GM19099 (cell line): ENCODE results near the gene ADAMTSL1.

ENCODE experiments used
- POLR2A ChIP-seq: IDR thresholded peaks from 3 replicates; pipeline ENCODE4 v1.6.1; 2011; ENCODE audit warnings: low read depth; ENCODE audit not compliant: insufficient read length; ENCODE audit errors: extremely low read depth

Gene ADAMTSL1

GRCh38 chr9:18473652-18474279 lies at the start of gene ADAMTSL1:
ADAMTSL1 (plus strand) TSS chr9:18474153; CDS start chr9:18474233, 80 bp downstream.
- no peak for TF ChIP-seq POLR2A

GRCh38 chr9:18427691-18428090 lies 46.3 kb upstream of the ADAMTSL1 start:
- no peak for TF ChIP-seq POLR2A

DNA sequence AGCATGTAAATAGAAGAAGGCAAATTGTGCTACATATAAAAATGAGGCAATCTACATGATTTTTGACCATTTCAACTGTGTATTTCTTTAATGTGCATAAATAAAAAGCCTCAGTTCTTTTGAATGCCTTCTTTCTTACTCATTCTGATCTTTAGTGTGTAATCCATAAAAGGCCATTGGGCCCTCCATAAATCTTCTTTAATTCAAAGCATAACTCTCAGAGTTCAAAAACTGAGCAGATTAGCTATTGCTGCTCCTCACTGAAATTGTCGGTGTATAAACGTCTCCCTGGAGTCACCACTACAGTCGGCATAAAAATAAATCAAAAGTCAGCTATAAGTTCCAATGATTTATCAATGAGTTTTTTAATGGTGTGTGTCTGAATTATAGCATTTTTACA lies 45.3 kb upstream of the ADAMTSL1 start:
- no peak for TF ChIP-seq POLR2A

- TF ChIP-seq POLR2A: no peak
These were observed 44.9 kb upstream of the ADAMTSL1 start for GRCh38 chr9:18429070-18429469.

GRCh38 chr9:18433620-18434019 lies 40.3 kb upstream of the ADAMTSL1 start:
- no peak for TF ChIP-seq POLR2A

DNA sequence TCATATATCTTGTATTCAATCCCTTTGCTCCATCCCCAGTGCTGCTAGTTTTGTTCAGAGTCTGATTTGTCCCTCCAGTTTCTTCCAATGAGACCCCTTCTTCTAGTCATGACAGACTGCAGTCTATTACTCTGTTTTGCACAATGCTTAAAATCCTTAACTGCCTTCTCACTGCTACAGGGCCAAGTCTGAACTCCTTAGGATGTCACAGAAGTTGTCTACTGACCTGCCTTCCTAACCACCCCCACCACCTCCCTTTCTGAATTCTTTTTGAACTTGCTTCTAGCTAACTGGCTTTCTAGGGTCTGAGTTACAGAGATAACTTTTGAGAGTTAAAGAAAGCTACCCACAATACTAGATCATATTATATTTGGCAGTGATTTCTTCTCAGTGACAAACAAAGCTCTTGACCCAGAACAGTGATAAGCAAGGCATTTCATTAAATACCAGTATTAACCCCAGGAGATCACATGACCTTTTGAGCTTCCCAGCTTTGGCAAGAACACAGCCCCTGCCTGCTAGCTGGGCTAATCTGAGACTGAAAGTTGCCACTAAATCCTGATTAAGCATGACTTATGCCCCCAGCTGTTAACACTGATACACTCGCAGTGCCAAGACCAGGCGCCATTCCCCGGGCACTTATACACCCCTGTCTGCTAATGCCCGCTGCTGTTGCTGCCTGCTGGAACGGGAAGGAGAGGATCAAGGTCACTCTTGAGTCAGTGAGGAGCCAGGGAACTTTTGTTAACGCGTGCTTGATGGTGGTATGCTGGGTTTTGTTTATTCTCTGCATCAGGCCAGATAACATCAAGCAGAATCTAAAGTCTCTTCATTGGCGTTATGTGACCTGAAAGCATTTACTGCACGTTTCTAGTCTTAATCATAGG lies 36.4 kb upstream of the ADAMTSL1 start:
- TF ChIP-seq POLR2A: no peak

- no peak for TF ChIP-seq POLR2A
These were observed 35.5 kb upstream of the ADAMTSL1 start for GRCh38 chr9:18438300-18438925.

GRCh38 chr9:18438951-18439350 lies 35.0 kb upstream of the ADAMTSL1 start:
- no peak for TF ChIP-seq POLR2A

GRCh38 chr9:18441261-18441660 lies 32.7 kb upstream of the ADAMTSL1 start:
- TF ChIP-seq POLR2A: no peak

GRCh38 chr9:18442629-18443491 lies 31.1 kb upstream of the ADAMTSL1 start:
- no peak for TF ChIP-seq POLR2A

GRCh38 chr9:18447131-18447530 lies 26.8 kb upstream of the ADAMTSL1 start:
- TF ChIP-seq POLR2A: no peak

DNA sequence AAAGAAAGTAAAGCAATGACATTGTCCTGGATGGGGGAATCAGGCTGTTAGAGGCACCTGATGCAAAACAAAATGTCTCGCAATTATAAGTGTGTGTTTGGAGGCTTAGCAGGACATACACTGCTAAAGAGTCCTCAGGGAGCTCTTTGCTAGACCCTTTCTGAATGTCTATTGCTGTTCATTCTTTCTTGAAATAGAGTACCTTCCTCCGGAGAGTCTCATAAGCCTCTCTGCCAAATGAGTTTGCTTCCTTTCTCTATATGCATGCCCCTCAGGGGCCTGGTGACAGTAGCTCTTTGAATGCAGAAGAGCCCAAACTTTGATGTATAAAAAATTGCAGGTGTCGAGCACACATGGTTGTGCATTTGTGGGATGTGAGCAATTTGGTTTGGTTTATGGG lies 26.4 kb upstream of the ADAMTSL1 start:
- no peak for TF ChIP-seq POLR2A

DNA sequence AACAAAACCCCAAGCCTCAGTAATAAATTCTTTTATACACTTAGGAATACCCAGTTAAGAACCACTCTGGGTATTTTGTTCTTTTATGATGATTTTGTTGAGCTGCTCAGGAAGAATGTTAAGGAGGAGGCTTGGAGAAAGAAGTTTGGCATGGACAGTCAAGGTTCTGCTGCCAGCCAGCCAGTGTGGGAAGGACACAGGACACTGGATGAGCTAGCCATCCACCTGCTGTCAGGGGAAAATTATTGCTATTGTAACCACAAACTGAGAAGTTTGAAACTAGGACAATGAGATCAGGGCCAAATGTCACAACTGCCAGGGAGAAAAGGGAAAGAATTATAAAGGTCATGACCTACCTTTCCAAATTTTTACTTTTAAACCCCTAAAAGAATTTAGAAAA lies 25.9 kb upstream of the ADAMTSL1 start:
- no peak for TF ChIP-seq POLR2A

DNA sequence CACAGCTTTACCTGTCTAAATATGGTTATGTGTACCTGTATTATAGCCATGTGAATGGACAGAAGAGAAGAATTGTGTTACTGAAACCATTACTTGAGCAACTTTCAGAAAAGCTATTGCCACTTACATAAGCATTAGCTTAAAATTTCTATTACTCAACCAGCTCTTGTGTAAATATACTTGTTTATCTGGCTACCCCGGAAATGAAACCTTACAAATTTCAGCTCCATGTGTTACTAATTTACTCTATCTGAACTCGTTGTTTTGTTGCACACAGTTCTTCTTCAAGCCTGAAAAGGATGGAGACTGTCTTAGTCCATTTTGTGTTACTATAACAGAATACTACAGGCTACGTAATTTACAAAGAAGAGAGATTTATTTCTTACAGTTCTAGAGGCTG lies 22.5 kb upstream of the ADAMTSL1 start:
- TF ChIP-seq POLR2A: no peak

- TF ChIP-seq POLR2A: no peak
These were observed 21.7 kb upstream of the ADAMTSL1 start for GRCh38 chr9:18452276-18452675.

- no peak for TF ChIP-seq POLR2A
These were observed 17.2 kb upstream of the ADAMTSL1 start for GRCh38 chr9:18456624-18457237.
